Esophagus muscularis mucosa (tissue), 4 donors: Measurements from ENCODE around the gene DOK5. TPM values are rescaled to one million over a fixed set of nuclear protein-coding genes. Genes with fewer than 3 reads are reported as not detected.

Source experiments
- DNase-seq: peaks from one replicate; pipeline ENCODE4 v3.0.0-alpha.2; 2017; ENCODE audit errors: extremely low spot score
- H3K27ac ChIP-seq, 4 donors: fragments of 200-600 bp; sonication (generic); replicated peaks in 1 of 4; 1 replicate in 3 of 4; 2 replicates in 1 of 4; pipeline ENCODE4 v1.5.1; 2016 to 2019; ENCODE audit warnings: mild to moderate bottlenecking in 1 of 4
- H3K27me3 ChIP-seq, 4 donors: fragments of 200-600 bp; sonication (generic); one replicate each; pipeline versions ENCODE4 v1.5.1 to v1.6.0; 2016 to 2019
- H3K36me3 ChIP-seq, 4 donors: fragments of 200-600 bp; sonication (generic); one replicate each; pipeline ENCODE4 v1.5.1; 2016 to 2019
- H3K4me1 ChIP-seq, 4 donors: fragments of 200-600 bp; sonication (generic); one replicate each; pipeline ENCODE4 v1.5.1; 2016 to 2019
- H3K4me3 ChIP-seq, 4 donors: fragments of 200-600 bp; sonication (generic); 1 replicate in 2 of 4; 2 replicates in 2 of 4; pipeline ENCODE4 v1.5.1; 2016 to 2019; ENCODE audit warnings: mild to moderate bottlenecking in 4 of 4, moderate library complexity in 1 of 4
- H3K9me3 ChIP-seq, 4 donors: fragments of 200-600 bp; sonication (generic); 1 replicate in 3 of 4; 2 replicates in 1 of 4; pipeline ENCODE4 v1.5.1; 2016 to 2019
- EP300 ChIP-seq: sonication (generic); formaldehyde crosslinking; IDR thresholded peaks from one replicate; pipeline ENCODE4 v1.6.1; 2017; ENCODE audit warnings: antibody characterized with exemption
- POLR2A ChIP-seq: fragments of 450-650 bp; IDR thresholded peaks from one replicate; pipeline ENCODE4 v1.6.1; 2017; ENCODE audit warnings: antibody characterized with exemption, moderate library complexity, mild to moderate bottlenecking, low read depth
- POLR2AphosphoS5 ChIP-seq, 2 donors: sonication (generic); formaldehyde crosslinking; IDR thresholded peaks; one replicate each; pipeline ENCODE4 v1.6.1; 2017; ENCODE audit warnings: antibody characterized with exemption in 2 of 2
- WGBS: methylation state at CpG from one replicate; pipeline ENCODE4 v1.1.5; 2018; 5-methylcytosine and 5-hydroxymethylcytosine counted together
- intact Hi-C: fragments of 100-400 bp; cut with DNase I; formaldehyde crosslinking; loops from one replicate; pipeline ENCODE4 v1.15.1; 2023
- total RNA-seq, 4 donors: library from RNA; depleted of rRNA; stranded (reverse); fragments of >200 nt; gene quantifications; one replicate each; pipeline versions ENCODE4 v1.1.0 to v1.2.1, GENCODE V29; 2016
- TF ChIP-seq, protein P1 (sequence below), 3 experiments: fragments of 200-600 bp in 2 of 3; fragments of 450-650 bp in 1 of 3; sonication (generic) in 2 of 3; IDR thresholded peaks; one replicate each; pipeline ENCODE4 v1.5.1; 2017 to 2019; ENCODE audit warnings: antibody characterized with exemption in 3 of 3, mild to moderate bottlenecking in 2 of 3, moderate library complexity in 1 of 3

Gene DOK5
- total RNA-seq, 4 donors from 2014 or later: 0.32 to 1.5 (median 0.79) TPM

GRCh38 chr20:54650052-54650719 is 174.8 kb downstream of the DOK5 start:
- no peak for DNase-seq
- H3K27ac ChIP-seq: no peak overlapping the region
- intact Hi-C loops: no loop called here
- H3K9me3 ChIP-seq: no peaks in the 10 kb centered on the region
- H3K4me3 ChIP-seq: no peak overlapping the region
- WGBS: 38% methylated on average over 4 of the region's 4 CpGs
- H3K27me3 ChIP-seq: peaks cover 0 to 3% (median 0%) of the 10 kb centered on the region in 4 donors
- TF ChIP-seq, protein P1, sequence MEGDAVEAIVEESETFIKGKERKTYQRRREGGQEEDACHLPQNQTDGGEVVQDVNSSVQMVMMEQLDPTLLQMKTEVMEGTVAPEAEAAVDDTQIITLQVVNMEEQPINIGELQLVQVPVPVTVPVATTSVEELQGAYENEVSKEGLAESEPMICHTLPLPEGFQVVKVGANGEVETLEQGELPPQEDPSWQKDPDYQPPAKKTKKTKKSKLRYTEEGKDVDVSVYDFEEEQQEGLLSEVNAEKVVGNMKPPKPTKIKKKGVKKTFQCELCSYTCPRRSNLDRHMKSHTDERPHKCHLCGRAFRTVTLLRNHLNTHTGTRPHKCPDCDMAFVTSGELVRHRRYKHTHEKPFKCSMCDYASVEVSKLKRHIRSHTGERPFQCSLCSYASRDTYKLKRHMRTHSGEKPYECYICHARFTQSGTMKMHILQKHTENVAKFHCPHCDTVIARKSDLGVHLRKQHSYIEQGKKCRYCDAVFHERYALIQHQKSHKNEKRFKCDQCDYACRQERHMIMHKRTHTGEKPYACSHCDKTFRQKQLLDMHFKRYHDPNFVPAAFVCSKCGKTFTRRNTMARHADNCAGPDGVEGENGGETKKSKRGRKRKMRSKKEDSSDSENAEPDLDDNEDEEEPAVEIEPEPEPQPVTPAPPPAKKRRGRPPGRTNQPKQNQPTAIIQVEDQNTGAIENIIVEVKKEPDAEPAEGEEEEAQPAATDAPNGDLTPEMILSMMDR (IDR thresholded peaks at IDR 0.05): no peak
- TF ChIP-seq POLR2A (no peak), POLR2AphosphoS5 (IDR thresholded peaks at IDR 0.05) (no peak), EP300 (no peak)
- H3K4me1 ChIP-seq: no peaks in the 10 kb centered on the region
- no peaks in the 10 kb centered on the region for H3K36me3 ChIP-seq

- WGBS: 92% methylated on average over 3 of the region's 3 CpGs
- H3K36me3 ChIP-seq: no peaks in the 10 kb centered on the region
- peaks cover 0 to 3% (median 0%) of the 10 kb centered on the region in 4 donors for H3K27me3 ChIP-seq
- no peak for DNase-seq
- no peak overlapping the region for H3K4me3 ChIP-seq
- TF ChIP-seq EP300 (no peak), POLR2AphosphoS5 (IDR thresholded peaks at IDR 0.05) (no peak), POLR2A (no peak)
- TF ChIP-seq, protein P1 (IDR thresholded peaks at IDR 0.05): no peak
- H3K4me1 ChIP-seq: no peaks in the 10 kb centered on the region
- no peaks in the 10 kb centered on the region for H3K9me3 ChIP-seq
- H3K27ac ChIP-seq: no peak overlapping the region
- intact Hi-C loops: no loop called here
These were observed 175.9 kb downstream of the DOK5 start for GRCh38 chr20:54651252-54651651.

DNA sequence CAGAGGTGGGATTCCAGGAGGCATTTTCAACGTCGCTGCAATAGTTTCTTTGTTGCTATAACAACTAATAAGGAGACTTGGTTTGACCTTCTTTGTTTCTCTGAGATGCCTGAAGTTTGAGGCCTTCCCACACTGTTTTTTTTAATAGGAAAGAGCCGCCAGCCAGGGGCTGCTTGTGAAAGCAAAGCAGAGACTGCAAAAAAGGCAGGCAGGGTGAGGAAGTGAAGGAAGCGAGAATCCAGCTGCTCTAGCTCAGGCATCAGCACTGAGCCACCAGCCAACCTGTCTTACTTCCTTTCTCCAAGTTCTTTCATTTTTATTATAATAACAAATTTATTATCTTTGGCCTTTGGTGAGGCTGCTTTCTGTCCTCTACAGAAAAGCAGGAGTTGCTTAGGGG is 179.1 kb downstream of the DOK5 start:
- 47% methylated on average over 4 of the region's 4 CpGs for WGBS
- TF ChIP-seq, protein P1 (IDR thresholded peaks at IDR 0.05): no peak
- TF ChIP-seq EP300: no peak
- TF ChIP-seq POLR2AphosphoS5 (IDR thresholded peaks at IDR 0.05): no peak
- TF ChIP-seq POLR2A: no peak
- Histone ChIP-seq H3K27ac (no peak overlapping the region), H3K4me3 (no peak overlapping the region), H3K9me3 (no peaks in the 10 kb centered on the region), H3K36me3 (no peaks in the 10 kb centered on the region), H3K27me3 (no peaks in the 10 kb centered on the region), H3K4me1 (no peaks in the 10 kb centered on the region)
- DNase-seq: no peak
- intact Hi-C loops: no loop called here

GRCh38 chr20:54657268-54657826 is 182.0 kb downstream of the DOK5 start:
- no peak overlapping the region for H3K27ac ChIP-seq
- intact Hi-C loops: no loop called here
- no peak for DNase-seq
- no peak overlapping the region for H3K4me3 ChIP-seq
- H3K27me3 ChIP-seq: no peaks in the 10 kb centered on the region
- H3K36me3 ChIP-seq: no peaks in the 10 kb centered on the region
- TF ChIP-seq POLR2AphosphoS5 (IDR thresholded peaks at IDR 0.05): no peak
- TF ChIP-seq, protein P1 (IDR thresholded peaks at IDR 0.05): no peak
- no peaks in the 10 kb centered on the region for H3K4me1 ChIP-seq
- 69% methylated on average over 2 of the region's 2 CpGs for WGBS
- H3K9me3 ChIP-seq: no peaks in the 10 kb centered on the region

GRCh38 chr20:54658525-54658924 is 183.1 kb downstream of the DOK5 start:
- H3K4me1 ChIP-seq: no peaks in the 10 kb centered on the region
- no peak for DNase-seq
- WGBS: 85% methylated on average over 5 of the region's 5 CpGs
- intact Hi-C loops: no loop called here
- no peak overlapping the region for H3K27ac ChIP-seq
- no peak for TF ChIP-seq EP300
- TF ChIP-seq POLR2A: no peak
- no peaks in the 10 kb centered on the region for H3K9me3 ChIP-seq
- H3K4me3 ChIP-seq: no peak overlapping the region
- no peaks in the 10 kb centered on the region for H3K27me3 ChIP-seq
- H3K36me3 ChIP-seq: no peaks in the 10 kb centered on the region
